Iris pigment epithelial cell (primary cell): ENCODE measurements around the gene CREBBP.
A peak's percentile ranks its signal among the peaks of the same experiment; 100 is the strongest.

Experiments
- DNase-seq: peaks from one replicate; pipeline ENCODE4 v3.0.0-alpha.2; 2011; ENCODE audit warnings: low read depth

The CREBBP gene

DNA sequence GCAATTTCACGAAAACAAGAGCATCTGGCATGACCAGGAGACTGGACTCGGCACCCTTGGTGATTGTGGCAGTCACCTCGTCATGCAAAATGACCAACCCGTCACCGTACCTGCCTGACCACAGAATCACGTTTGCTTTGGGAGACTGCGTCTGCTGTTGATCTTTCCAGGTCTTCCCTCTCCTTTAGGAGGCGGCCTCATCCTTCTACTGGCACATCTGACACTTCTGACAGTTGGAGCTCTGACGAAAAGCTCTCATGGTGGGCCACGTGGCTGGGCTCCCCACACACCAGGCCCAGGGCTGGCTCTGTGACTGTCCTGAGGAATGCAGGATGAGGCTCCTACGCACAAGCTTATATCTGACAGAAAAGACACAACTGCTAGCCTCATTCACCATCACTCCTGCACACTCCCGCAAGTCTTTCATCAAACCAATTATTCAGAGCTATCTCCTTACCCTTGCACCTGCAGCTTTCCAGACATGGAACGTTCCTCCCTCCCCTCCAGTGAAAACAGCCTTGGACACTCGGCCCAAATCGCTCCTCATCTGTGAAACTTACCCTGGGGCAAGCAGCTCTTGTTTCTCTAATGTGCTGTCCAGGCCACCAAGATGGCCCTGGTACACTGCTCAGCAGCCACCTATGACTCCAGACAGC, 166.8 kb downstream of the CREBBP start:
- DNase-seq: no peak

- no peak for DNase-seq
Measured at GRCh38 chr16:3712861-3713372, 167.6 kb downstream of the CREBBP start.

DNA sequence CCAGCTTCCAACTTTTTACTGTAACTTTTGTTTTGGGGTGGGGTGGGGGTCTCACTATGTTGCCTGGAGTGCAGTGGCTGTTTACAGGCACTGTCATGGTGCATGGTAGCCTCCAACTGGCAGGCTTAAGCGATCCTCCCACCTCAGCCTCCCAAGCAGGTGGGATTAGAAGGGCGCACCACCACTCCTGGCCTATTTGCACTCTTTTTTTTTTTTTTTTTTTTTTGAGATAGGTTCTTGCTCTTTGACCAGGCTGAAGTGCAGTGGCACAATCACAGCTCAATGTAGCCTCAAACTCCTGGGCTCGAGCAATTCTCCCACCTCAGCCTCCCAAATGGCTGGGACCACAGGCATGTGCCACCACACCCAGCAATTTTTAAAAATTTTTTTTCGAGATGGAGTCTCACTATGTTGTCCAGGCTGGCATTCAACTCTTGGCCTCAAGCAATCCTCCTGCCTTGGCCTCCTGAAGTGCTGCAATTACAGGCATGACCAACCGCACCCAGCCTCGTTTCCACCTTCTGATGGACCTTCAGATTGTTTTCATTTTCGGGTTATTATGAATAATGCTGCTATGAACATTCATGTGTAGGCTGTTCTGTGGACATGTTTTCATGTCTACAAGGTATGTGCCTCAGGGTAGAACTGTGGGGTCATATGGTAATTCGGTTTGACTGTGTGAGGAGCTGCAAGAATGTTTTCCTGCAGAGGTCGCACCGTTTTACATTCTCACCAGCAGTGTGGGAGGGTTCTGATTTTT, 174.1 kb downstream of the CREBBP start:
- no peak for DNase-seq

DNA sequence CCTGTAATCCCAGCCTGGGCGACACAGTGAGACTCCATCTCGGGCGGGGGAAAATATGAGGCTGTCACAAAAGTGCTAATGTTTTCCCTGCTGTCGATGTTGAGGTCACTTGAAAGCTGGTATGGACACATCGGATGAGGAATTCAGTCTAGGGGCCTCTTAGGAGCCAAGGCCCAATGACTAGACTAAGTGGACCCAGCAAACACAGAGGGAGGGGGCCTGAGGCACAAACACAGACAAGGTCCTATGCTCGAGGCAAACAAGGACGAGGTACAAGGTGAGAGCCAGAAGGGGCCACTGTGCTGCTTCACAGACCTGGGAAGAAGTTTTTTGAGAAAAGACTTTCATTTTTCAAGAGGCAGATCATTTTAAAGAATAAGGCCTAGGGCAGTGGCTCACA, 178.4 kb downstream of the CREBBP start:
- no peak for DNase-seq

- DNase-seq: no peak
Measured at GRCh38 chr16:3701531-3701930, 179.0 kb downstream of the CREBBP start.

DNA sequence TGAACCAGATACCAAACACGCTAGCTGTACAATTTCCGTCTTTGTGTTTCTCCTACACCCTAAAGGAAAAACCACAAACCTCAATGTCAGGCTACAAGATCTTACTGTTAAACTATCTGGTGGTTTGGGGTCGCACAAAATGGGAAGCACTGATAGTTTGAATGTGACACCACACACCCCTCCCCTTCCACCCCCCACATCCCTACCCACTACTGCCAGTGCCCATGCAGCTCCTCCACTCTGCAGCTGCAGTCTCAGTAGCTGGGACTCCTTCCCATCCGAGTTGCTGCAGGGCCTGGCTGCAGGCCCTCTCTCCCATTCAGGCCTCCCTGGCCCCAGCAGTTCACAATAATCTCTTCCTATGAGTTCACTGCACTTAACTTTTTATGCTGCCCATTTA, 181.6 kb downstream of the CREBBP start:
- DNase-seq: no peak

DNA sequence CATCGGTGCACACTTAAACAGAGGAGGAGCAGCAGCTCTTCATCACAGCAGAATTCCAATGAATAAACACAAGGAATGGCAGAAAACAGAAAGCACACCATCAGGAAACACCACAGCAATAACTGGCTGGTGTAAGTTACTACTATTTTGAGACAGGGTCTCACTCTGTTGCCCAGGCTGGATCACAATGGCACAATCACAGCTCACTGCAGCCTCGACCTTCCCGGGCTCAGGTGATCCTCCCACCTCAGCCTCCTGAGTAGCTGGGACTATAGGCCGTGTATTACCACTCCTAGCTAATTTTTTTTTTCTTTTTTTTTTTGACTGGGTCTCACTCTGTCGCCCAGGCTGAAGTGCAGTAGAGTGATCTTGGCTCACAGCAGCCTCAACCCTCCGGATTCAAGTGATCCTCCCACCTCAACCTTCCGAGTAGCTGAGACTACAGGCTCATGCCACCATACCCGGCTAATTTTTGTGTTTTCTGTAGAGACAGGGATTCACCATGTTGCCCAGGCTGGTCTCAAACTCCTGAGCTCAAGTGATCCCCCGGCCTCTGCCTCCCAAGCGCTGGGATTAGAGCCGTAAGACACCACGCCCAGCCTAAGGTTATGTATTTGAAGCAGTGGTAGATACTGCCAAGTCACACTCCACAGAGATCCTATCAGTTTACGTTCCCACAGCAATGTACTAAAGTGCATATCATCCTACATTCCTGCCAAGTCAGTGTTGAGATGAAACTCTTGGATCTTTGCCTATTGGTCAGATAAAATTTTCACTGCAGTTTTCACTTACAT, 183.9 kb downstream of the CREBBP start:
- peak; percentile 97 for DNase-seq

GRCh38 chr16:3695610-3696369, 184.7 kb downstream of the CREBBP start:
- no peak for DNase-seq

DNA sequence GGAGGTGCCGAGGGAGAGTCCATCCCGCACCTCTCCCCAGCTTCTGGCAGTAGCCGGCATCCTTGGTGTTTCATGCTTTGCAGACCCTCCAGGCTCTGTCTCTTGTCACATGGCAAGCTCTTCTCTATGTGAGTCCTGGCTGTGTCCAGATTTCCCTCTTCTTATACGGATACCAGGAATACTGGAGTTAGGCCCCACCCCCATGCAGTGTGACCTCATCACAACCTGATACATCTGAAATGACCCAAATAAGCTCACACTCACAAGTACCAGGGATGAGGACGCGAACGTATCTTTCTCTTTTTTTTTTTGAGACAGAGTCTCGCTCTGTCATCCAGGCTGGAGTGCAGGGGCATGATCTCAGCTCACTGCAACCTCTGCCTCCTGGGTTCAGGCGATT, 186.5 kb downstream of the CREBBP start:
- DNase-seq: no peak

- no peak for DNase-seq
Measured at GRCh38 chr16:3691761-3692160, 188.8 kb downstream of the CREBBP start.

DNA sequence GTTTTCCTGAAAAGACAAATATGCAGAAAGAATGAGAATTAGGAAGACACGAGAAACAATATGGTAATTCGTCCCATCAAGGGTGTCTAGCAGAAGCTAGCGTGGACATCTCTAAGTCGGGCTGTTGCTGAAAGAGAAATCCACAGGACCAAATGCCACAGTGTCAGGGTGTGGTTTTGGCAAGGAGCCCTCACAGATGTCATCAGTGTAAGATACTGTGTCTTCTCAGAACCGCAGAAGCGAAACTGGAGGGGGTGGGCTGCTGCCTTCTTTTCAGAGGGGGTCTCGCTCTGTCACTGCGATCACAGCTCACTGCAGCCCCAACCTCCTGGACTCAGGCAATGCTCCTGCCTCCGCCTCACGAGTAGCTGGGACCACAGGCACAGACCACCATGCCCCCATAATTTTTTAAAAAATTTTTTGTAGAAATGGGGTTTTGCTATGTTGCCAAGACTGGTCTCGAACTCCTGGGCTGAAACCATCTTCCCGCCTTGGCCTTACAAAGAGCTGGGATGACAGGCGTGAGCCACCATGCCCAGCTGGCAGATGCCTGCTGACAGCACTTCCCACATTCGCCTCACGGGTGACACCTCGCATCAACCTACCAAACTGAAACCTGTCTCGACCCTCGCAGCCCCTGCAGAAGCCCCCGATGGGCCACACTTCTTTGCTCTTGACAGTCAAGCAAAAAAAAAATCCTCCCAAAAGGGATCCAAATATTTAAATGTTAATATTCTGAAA, 189.4 kb downstream of the CREBBP start:
- peak; percentile 20 for DNase-seq

DNA sequence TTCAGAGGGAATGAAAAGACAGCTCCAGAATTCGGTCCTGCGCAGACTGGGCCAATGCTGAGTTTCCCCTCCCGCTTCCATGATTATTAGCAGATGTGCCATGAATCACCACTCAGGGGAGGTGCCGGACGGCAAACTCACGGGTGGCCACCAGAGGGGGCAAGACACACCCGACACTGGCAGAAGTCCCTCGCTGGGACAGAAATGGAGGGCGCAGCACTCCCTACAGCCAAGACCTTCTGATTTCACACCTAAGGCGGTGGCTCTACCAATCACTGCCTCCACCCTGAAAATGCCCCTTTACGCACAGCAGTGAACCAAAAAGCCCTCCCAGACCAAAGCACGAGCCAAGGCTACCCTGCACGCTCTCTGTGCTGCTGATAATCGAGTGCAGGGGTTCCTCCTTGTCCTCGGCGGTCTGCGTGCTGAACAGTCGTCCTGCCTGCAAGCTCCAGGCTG, 190.0 kb downstream of the CREBBP start:
- DNase-seq: peak; percentile 94

GRCh38 chr16:3689731-3690130, 190.8 kb downstream of the CREBBP start:
- no peak for DNase-seq

DNA sequence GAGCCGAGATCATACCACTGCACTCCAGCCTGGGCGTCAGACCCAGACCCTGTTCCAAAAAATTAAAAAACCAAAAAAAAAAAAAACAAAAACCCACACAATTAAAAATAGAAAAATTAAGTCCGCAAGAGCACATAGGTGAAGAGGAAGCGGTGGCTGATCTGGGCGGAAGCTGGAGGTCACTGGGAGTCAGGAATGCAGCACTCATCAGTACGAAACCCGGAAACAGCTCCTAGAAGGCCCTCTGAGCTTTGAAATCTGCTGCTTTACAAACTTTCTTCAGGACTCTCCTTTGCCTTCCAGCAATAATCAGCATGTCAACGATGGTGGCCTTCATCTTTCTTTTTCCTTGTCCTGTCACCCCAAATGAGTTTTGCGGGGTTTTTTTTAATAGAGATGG, 192.7 kb downstream of the CREBBP start:
- no peak for DNase-seq

DNA sequence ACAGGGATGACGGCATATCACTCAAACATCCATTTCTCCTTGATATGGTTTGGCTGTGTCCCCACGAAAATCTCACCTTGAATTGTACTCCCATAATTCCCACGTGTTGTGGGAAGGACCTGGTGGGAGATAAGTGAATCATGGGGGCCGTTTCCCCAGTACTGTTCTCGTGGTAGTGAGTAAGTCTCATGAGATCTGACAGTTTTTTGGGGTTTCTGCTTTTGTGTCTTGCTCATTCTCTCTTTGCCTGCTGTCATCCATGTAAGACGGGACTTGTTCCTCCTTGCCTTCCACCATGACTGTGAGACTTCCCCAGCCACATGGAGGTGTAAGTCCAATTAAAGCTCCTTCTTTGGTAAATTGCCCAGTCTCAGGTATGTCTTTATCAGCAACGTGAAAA, 193.5 kb downstream of the CREBBP start:
- DNase-seq: no peak

- no peak for DNase-seq
Measured at GRCh38 chr16:3681206-3681605, 199.3 kb downstream of the CREBBP start.

- DNase-seq: no peak
Measured at GRCh38 chr16:3677994-3678393, 202.5 kb downstream of the CREBBP start.

GRCh38 chr16:3675601-3676130, 204.8 kb downstream of the CREBBP start:
- DNase-seq: no peak
